ENCODE results near the gene MT2A. TPM values are rescaled to one million over a fixed set of nuclear protein-coding genes. Genes with fewer than 3 reads are reported as not detected.

MT2A gene
- total and polyA plus RNA-seq, 8 donors, result 71.0 to 495 (median 198) TPM

DNA sequence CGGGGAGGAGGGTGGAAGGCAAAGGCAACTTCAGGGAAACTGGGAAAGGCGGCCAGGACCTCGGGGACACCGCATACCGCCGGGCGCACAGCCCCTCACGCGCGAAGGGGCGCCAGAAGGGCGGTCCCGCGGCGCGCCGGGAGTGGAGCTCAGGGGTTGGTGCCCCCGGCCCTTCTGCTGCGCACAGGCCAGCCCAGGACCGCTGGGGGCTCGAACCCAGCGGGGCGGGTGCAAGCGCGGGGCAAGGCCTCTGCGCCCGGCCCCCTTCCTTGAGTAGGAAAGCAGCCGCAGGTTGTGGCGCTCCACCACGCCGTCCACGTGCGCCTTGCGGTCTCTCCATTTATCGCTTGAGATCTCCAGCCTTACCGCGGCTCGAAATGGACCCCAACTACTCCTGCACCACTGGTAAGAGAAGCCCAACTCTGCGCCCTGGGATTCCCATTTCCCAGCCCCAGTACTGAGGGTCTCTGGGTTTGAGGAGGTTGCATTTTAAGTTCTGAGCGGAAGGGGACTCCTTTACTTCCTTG is 27.1 kb downstream of the MT2A start:
- H3K27me3 ChIP-seq, result no peaks in the 10 kb centered on the region
- no peaks in the 10 kb centered on the region for H3K36me3 ChIP-seq
- intact Hi-C loops (cut with DNase I), result no loop called here
- peaks cover 0 to 12% (median 8%) of the 10 kb centered on the region in 3 donors for H3K4me1 ChIP-seq
- 74 to 81% methylated on average over 24 to 40 of the region's 40 CpGs for WGBS, 2 donors
- ATAC-seq (no peak), FAIRE-seq (no peak), DNase-seq (no peak)
- TF ChIP-seq, protein P1, sequence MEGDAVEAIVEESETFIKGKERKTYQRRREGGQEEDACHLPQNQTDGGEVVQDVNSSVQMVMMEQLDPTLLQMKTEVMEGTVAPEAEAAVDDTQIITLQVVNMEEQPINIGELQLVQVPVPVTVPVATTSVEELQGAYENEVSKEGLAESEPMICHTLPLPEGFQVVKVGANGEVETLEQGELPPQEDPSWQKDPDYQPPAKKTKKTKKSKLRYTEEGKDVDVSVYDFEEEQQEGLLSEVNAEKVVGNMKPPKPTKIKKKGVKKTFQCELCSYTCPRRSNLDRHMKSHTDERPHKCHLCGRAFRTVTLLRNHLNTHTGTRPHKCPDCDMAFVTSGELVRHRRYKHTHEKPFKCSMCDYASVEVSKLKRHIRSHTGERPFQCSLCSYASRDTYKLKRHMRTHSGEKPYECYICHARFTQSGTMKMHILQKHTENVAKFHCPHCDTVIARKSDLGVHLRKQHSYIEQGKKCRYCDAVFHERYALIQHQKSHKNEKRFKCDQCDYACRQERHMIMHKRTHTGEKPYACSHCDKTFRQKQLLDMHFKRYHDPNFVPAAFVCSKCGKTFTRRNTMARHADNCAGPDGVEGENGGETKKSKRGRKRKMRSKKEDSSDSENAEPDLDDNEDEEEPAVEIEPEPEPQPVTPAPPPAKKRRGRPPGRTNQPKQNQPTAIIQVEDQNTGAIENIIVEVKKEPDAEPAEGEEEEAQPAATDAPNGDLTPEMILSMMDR (IDR thresholded peaks at IDR 0.05), result no peak
- no peaks in the 10 kb centered on the region for H3K9me3 ChIP-seq
- H3K27ac ChIP-seq, result no peak overlapping the region
- no peak overlapping the region for H3K4me3 ChIP-seq

DNA sequence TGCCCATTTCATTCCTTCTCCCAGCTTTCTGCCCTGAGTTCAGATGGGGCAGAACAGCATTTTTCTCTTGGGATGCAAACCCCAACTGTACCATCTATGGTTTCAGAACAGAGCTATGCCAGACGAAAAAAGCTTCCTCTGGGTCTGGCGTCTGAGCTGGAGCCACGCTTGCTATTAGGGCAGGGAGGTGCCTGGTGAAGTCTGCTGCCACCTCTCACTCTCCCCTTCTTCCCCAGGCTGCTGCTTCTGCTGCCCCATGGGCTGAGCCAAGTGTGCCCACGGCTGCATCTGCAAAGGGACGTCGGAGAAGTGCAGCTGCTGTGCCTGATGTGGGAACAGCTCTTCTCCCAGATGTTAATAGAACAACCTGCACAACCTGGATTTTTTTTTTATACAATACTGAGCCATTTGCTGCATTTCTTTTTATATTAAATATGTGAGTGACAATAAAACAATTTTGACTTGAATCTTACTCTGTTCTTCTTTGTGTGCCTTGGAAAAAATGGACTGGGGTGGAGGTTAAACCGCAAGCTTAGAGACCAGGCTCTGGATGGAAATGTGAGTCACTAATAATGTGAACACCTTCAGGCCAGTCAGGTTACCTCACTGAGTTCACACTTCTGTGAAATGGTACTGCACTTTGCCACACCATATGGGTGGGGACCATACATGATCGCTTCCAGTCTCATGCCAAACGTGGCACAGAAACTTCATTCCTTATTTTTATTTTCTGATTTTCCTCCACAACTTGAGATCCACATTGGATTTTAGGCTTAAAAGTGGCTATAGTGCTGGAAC is 28.4 kb downstream of the MT2A start:
- Histone ChIP-seq H3K36me3 (no peaks in the 10 kb centered on the region), H3K4me3 (no peak overlapping the region), H3K27ac (no peak overlapping the region), H3K9me3 (no peaks in the 10 kb centered on the region), H3K4me1 (peaks cover 0 to 12% (median 8%) of the 10 kb centered on the region in 3 donors), H3K27me3 (no peaks in the 10 kb centered on the region)
- intact Hi-C loops (cut with DNase I), result no loop called here
- ATAC-seq (no peak), FAIRE-seq (no peak), DNase-seq (no peak)
- TF ChIP-seq, protein P1 (IDR thresholded peaks at IDR 0.05), result no peak
- 85 to 90% methylated on average over 9 of the region's 9 CpGs for WGBS, 2 donors

DNA sequence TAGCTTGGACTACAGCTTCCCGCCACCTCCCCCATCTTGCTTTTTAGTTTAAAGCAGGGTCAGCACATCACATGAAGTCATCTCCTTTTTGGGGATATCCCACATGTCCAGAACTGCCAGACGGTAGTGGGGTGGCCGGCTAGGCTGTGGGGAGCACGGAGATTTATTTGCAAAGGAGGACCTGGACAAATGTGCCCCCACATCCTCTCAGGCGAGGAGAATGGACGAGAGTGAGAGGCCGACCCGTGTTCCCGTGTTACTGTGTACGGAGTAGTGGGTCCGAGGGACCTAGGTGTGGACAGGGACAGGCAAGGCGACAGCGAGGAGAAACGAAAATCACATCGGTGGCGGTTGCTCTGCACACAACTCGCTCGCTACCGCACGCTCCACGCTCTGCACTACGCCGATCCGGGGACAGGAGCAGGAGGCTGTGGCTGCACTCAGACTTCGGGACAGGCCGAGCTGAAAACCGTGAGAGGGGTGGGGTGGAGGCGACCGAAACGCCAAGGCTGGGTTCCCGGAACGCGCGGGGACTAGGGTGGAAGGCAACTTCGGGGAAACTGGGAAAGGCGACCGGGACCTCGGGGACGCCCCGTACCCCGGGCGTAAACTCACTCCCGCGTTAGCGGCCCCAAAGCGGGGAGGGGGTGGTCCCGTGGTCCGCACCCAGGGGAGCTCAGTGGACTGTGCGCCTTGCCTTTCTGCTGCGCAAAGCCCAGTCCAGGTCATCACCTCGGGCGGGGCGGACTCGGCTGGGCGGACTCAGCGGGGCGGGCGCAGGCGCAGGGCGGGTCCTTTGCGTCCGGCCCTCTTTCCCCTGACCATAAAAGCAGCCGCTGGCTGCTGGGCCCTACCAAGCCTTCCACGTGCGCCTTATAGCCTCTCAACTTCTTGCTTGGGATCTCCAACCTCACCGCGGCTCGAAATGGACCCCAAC is 29.7 kb downstream of the MT2A start, which contains the start of gene MT1A:
Gene MT1A, plus strand, starts transcription at position 853 of the 937 bp plus-strand sequence. Its CDS starts 73 bp downstream, at position 926.
- Histone ChIP-seq H3K4me3 (peak within 1 kb of the TSS; percentile 14 to 53 (median 32)), H3K36me3 (no peaks in the 10 kb centered on the region), H3K27me3 (no peaks in the 10 kb centered on the region), H3K9me3 (no peaks in the 10 kb centered on the region), H3K4me1 (peaks cover 0 to 10% (median 8%) of the 10 kb centered on the region in 3 donors), H3K27ac (peak within 1 kb of the TSS in 1 of 4 donors; percentile 50)
- intact Hi-C loops (cut with DNase I), result no loop called here
- TF ChIP-seq, protein P1 (IDR thresholded peaks at IDR 0.05), result no peak
- no peak for FAIRE-seq
- DNase-seq, result peak; percentile 79 to 90 (median 83)
- 14 to 25% methylated on average over 61 to 68 of the region's 68 CpGs for WGBS, 2 donors
- ATAC-seq, result peak; percentile 83 to 90 (median 88)

DNA sequence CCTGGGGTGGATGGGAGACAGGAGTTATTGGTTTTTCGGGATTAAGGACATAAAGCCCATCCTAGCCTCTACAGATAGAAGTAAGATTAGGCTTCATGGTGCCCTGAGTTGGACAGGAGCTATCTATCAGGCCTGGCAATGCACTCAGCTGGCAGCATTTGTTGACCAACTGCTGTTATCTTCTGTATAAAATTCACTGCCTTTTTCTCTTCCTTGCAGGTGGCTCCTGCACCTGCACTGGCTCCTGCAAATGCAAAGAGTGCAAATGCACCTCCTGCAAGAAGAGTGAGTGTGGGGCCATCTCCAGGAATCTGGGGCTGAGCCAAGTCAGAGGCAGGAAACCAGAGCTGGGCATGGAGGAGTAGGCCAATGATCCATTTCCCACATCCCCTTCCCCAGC is 30.7 kb downstream of the MT2A start:
- no peak for DNase-seq
- H3K27ac ChIP-seq, result no peak overlapping the region
- peaks cover 4 to 16% (median 8%) of the 10 kb centered on the region in 3 donors for H3K4me1 ChIP-seq
- ATAC-seq, result peak in 1 of 4 donors; percentile 7
- intact Hi-C loops (cut with DNase I), result no loop called here
- FAIRE-seq, result no peak
- H3K9me3 ChIP-seq, result no peaks in the 10 kb centered on the region
- TF ChIP-seq, protein P1 (IDR thresholded peaks at IDR 0.05), result no peak
- H3K4me3 ChIP-seq, result no peak overlapping the region
- H3K36me3 ChIP-seq, result no peaks in the 10 kb centered on the region
- 27 to 49% methylated on average over 1 of the region's 1 CpG for WGBS, 2 donors
- H3K27me3 ChIP-seq, result no peaks in the 10 kb centered on the region
